ENCODE data around the gene MAGI1. TPM values are rescaled to one million over a fixed set of nuclear protein-coding genes. Genes with fewer than 3 reads are reported as not detected.

The MAGI1 gene
- total and polyA plus RNA-seq, 4 donors, result 9.9 to 88.1 (median 24.6) TPM

GRCh38 chr3:65330072-65330471 lies 708.6 kb downstream of the MAGI1 start:
- H3K4me3 ChIP-seq, result no peak overlapping the region
- ATAC-seq (ENCODE audit: insufficient read depth, low FRiP score), result no peak
- H3K4me1 ChIP-seq (ENCODE audit: control insufficient read depth in 5 of 5, insufficient read depth in 5 of 5, low read length in 5 of 5), result peaks cover 0 to 18% (median 16%) of the 10 kb centered on the region in 5 donors
- peak in 2 of 3 donors; percentile 21 to 55 for DNase-seq
- WGBS, 2 donors, result 43 to 65% methylated on average over 6 of the region's 6 CpGs
- no peaks in the 10 kb centered on the region for H3K9me3 ChIP-seq (ENCODE audit: control insufficient read depth in 4 of 4, insufficient read depth in 3 of 4, low read length in 3 of 4)
- peak overlapping the region in 1 of 2 donors; percentile 43 for H3K27ac ChIP-seq (ENCODE audit: low read depth in 1 of 2, low read length in 1 of 2)
- no peaks in the 10 kb centered on the region for H3K36me3 ChIP-seq (ENCODE audit: control insufficient read depth in 4 of 4, insufficient read depth in 4 of 4, low read length in 4 of 4)
- H3K9ac ChIP-seq (ENCODE audit: insufficient read depth in 1 of 2, low read length in 2 of 2), result no peak overlapping the region
- no peaks in the 10 kb centered on the region for H3K27me3 ChIP-seq (ENCODE audit: control insufficient read depth in 3 of 3, insufficient read depth in 3 of 3, low read length in 2 of 3)
- TF ChIP-seq CTCF (IDR thresholded peaks at IDR 0.05; ENCODE audit: control extremely low read depth, extremely low read depth), result no peak

GRCh38 chr3:65328148-65328547 lies 710.6 kb downstream of the MAGI1 start:
- Histone ChIP-seq H3K9me3 (ENCODE audit: control insufficient read depth in 4 of 4, insufficient read depth in 3 of 4, low read length in 3 of 4) (no peaks in the 10 kb centered on the region), H3K36me3 (ENCODE audit: control insufficient read depth in 4 of 4, insufficient read depth in 4 of 4, low read length in 4 of 4) (no peaks in the 10 kb centered on the region), H3K27ac (ENCODE audit: low read depth in 1 of 2, low read length in 1 of 2) (no peak overlapping the region), H3K9ac (ENCODE audit: insufficient read depth in 1 of 2, low read length in 2 of 2) (no peak overlapping the region), H3K4me1 (ENCODE audit: control insufficient read depth in 5 of 5, insufficient read depth in 5 of 5, low read length in 5 of 5) (peaks cover 0 to 3% (median 0%) of the 10 kb centered on the region in 5 donors), H3K4me3 (no peak overlapping the region), H3K27me3 (ENCODE audit: control insufficient read depth in 3 of 3, insufficient read depth in 3 of 3, low read length in 2 of 3) (no peaks in the 10 kb centered on the region)
- ATAC-seq (ENCODE audit: insufficient read depth, low FRiP score), result no peak
- 95% methylated on average over 4 of the region's 4 CpGs for WGBS, 2 donors
- TF ChIP-seq CTCF (IDR thresholded peaks at IDR 0.05; ENCODE audit: control extremely low read depth, extremely low read depth), result no peak
- DNase-seq, result no peak

- 79 to 80% methylated on average over 3 of the region's 3 CpGs for WGBS, 2 donors
Observed at GRCh38 chr3:65326574-65326973, 712.1 kb downstream of the MAGI1 start.

More at GRCh38 chr3:65326574-65326973, 712.1 kb downstream of the MAGI1 start:
- TF ChIP-seq CTCF (IDR thresholded peaks at IDR 0.05; ENCODE audit: control extremely low read depth, extremely low read depth), result no peak
- Histone ChIP-seq H3K9ac (ENCODE audit: insufficient read depth in 1 of 2, low read length in 2 of 2) (no peak overlapping the region), H3K36me3 (ENCODE audit: control insufficient read depth in 4 of 4, insufficient read depth in 4 of 4, low read length in 4 of 4) (no peaks in the 10 kb centered on the region), H3K4me1 (ENCODE audit: control insufficient read depth in 5 of 5, insufficient read depth in 5 of 5, low read length in 5 of 5) (peaks cover 0 to 3% (median 0%) of the 10 kb centered on the region in 5 donors), H3K4me3 (no peak overlapping the region), H3K27ac (ENCODE audit: low read depth in 1 of 2, low read length in 1 of 2) (no peak overlapping the region), H3K27me3 (ENCODE audit: control insufficient read depth in 3 of 3, insufficient read depth in 3 of 3, low read length in 2 of 3) (no peaks in the 10 kb centered on the region), H3K9me3 (ENCODE audit: control insufficient read depth in 4 of 4, insufficient read depth in 3 of 4, low read length in 3 of 4) (no peaks in the 10 kb centered on the region)
- no peak for ATAC-seq (ENCODE audit: insufficient read depth, low FRiP score)
- no peak for DNase-seq

Measured in lung (tissue), 12 donors.